Measurements from ENCODE around the gene FBXW5.

DNA sequence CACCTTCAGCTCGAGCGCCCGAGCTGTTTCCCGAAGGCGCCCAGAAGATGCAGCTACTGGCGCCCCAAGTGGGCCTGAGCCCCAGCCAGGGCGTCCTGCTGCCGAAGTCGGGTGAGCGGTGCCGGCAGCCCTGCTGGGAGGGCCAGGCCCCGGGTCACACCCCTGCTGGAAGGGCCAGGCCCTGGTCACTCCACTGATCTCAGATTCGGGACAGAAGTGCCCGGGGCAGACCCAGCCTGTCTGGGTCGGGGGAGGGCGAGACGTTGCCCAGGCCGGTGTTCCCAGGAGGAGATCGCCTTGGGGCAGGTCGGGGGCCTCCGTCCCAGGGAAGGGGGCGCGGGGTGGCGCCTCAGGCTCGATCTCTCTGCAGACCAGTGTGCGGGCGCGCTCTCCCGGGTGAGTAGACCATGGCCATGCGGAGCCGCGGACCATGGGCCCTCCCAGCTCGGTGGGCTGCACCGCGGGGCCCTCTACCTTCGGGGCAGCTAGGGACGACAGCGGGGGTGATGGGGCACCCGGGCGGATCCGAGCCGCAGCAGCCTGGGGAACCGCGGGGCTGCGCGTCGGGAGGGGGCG lies 40.6 kb upstream of the FBXW5 start:
- TF ChIP-seq ZNF274 (IDR thresholded peaks at IDR 0.05; ENCODE audit: low read depth, low read length) (no peak), YY1 (IDR thresholded peaks at IDR 0.05; ENCODE audit: insufficient read depth, insufficient read length) (no peak)
